RWPE2 (cell line): ENCODE results near the gene HSPA8.
"Not testable (repeated sequence)": the region's sequence is repeated elsewhere in the genome, so short reads cannot be mapped to it uniquely, and the experiment has no call there.

Source experiments
- ATAC-seq: fragments of 200-7000 bp; cut with Tn5 transposase; 3 replicates; pipeline ENCODE4 v1.9.1; 2021; ENCODE audit warnings: low read depth
- DNase-seq: peaks from one replicate; pipeline ENCODE4 v3.0.0-alpha.2; 2020; ENCODE audit warnings: low spot score
- H3K27ac ChIP-seq: fragments of 450-650 bp; 2 replicates; pipeline ENCODE4 v1.5.1; 2017; ENCODE audit warnings: mild to moderate bottlenecking; ENCODE audit not compliant: poor library complexity, severe bottlenecking
- H3K27me3 ChIP-seq: fragments of 250-450 bp; sonication (Bioruptor Pico); 2 replicates; pipeline ENCODE4 v1.5.1; 2021; ENCODE audit warnings: mild to moderate bottlenecking, moderate library complexity; ENCODE audit not compliant: insufficient read depth, poor library complexity, severe bottlenecking
- H3K36me3 ChIP-seq: fragments of 250-450 bp; sonication (Bioruptor Pico); 2 replicates; pipeline ENCODE4 v1.5.1; 2020; ENCODE audit warnings: low read depth, mild to moderate bottlenecking, moderate library complexity
- H3K4me1 ChIP-seq: fragments of 250-450 bp; sonication (Bioruptor Pico); 2 replicates; pipeline ENCODE4 v1.5.1; 2021; ENCODE audit warnings: mild to moderate bottlenecking, moderate library complexity; ENCODE audit not compliant: insufficient read depth, poor library complexity, severe bottlenecking
- H3K4me3 ChIP-seq: fragments of 250-450 bp; sonication (Bioruptor Pico); 2 replicates; pipeline ENCODE4 v1.5.1; 2021; ENCODE audit warnings: mild to moderate bottlenecking, moderate library complexity; ENCODE audit not compliant: severe bottlenecking
- H3K9me3 ChIP-seq: fragments of 250-450 bp; sonication (Bioruptor Pico); 2 replicates; pipeline ENCODE4 v1.5.1; 2021; ENCODE audit warnings: mild to moderate bottlenecking, moderate library complexity; ENCODE audit not compliant: severe bottlenecking
- TF ChIP-seq, protein P1 (sequence below): fragments of 450-650 bp; IDR thresholded peaks from one replicate; pipeline ENCODE4 v1.5.1; 2017; ENCODE audit warnings: mild to moderate bottlenecking, moderate library complexity; ENCODE audit not compliant: poor library complexity, severe bottlenecking

Gene HSPA8

DNA sequence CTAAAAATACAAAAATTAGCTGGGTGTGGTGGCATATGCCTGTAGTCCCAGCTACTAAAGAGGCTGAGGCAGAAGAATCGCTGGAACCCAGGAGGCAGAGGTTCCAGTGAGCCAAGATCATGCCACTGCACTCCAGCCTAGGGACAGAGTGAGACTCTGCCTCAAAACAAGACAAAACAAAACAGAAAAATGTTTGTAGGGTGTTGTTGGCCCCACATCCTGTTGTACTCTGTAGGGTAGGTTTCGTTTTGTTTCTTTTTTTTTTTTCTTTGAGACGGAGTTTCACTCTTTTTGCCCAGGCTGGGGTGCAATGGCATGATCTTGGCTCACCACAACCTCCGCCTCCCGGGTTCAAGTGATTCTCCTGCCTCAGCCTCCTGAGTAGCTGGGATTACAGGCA is 25.7 kb upstream of the HSPA8 start:
- not testable (repeated sequence) for H3K4me3 ChIP-seq, H3K36me3 ChIP-seq, DNase-seq, H3K27ac ChIP-seq, H3K9me3 ChIP-seq, H3K27me3 ChIP-seq, H3K4me1 ChIP-seq, ATAC-seq

DNA sequence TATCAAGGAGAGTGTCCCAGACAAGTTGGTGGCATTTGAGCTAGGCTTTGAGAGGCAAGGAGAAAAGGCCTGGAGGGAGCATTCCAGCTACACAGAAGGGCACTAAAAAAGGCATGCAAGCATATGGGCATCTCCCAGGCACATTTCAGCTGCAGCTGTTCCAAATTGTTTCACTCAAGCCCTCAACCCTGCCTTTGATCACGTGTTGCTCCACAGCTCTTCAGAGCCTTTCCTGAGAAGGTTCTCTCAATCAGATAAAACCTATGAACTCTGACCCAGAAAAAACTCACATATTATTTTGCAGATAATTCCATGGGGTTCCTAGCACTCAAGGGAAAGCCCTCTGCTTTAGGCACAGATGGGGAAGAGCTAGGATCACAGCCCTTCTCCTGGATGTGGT is 24.4 kb upstream of the HSPA8 start:
- peaks cover 13% of the 10 kb centered on the region for H3K36me3 ChIP-seq
- TF ChIP-seq, protein P1, sequence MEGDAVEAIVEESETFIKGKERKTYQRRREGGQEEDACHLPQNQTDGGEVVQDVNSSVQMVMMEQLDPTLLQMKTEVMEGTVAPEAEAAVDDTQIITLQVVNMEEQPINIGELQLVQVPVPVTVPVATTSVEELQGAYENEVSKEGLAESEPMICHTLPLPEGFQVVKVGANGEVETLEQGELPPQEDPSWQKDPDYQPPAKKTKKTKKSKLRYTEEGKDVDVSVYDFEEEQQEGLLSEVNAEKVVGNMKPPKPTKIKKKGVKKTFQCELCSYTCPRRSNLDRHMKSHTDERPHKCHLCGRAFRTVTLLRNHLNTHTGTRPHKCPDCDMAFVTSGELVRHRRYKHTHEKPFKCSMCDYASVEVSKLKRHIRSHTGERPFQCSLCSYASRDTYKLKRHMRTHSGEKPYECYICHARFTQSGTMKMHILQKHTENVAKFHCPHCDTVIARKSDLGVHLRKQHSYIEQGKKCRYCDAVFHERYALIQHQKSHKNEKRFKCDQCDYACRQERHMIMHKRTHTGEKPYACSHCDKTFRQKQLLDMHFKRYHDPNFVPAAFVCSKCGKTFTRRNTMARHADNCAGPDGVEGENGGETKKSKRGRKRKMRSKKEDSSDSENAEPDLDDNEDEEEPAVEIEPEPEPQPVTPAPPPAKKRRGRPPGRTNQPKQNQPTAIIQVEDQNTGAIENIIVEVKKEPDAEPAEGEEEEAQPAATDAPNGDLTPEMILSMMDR = no peak
- no peak for ATAC-seq
- peaks cover 4% of the 10 kb centered on the region for H3K4me1 ChIP-seq
- DNase-seq = no peak
- H3K27me3 ChIP-seq = no peaks in the 10 kb centered on the region
- no peak overlapping the region for H3K27ac ChIP-seq
- no peak overlapping the region for H3K4me3 ChIP-seq
- no peaks in the 10 kb centered on the region for H3K9me3 ChIP-seq

DNA sequence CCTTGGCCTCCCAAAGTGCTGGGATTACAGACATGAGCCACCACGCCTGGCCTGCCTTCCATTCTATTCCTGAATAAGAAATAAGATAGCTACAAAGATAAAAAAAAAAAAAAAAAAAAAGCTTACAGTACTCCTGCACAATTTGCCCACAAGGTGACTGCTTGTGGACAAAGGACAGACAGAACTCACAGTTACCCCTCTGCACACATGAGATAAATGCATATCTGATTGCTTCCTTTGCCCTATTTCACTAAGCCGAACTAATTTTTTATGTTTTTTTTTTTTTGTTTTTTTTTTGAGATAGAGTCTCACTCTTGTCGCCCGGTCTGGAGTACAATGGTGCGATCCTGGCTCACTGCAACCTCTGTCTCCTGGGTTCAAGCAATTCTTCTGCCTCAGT is 23.6 kb upstream of the HSPA8 start:
- no peaks in the 10 kb centered on the region for H3K27me3 ChIP-seq
- peaks cover 13% of the 10 kb centered on the region for H3K36me3 ChIP-seq
- H3K9me3 ChIP-seq = no peaks in the 10 kb centered on the region
- DNase-seq = no peak
- no peak overlapping the region for H3K27ac ChIP-seq
- H3K4me1 ChIP-seq = peaks cover 4% of the 10 kb centered on the region
- ATAC-seq = no peak
- TF ChIP-seq, protein P1 = no peak
- H3K4me3 ChIP-seq = no peak overlapping the region

DNA sequence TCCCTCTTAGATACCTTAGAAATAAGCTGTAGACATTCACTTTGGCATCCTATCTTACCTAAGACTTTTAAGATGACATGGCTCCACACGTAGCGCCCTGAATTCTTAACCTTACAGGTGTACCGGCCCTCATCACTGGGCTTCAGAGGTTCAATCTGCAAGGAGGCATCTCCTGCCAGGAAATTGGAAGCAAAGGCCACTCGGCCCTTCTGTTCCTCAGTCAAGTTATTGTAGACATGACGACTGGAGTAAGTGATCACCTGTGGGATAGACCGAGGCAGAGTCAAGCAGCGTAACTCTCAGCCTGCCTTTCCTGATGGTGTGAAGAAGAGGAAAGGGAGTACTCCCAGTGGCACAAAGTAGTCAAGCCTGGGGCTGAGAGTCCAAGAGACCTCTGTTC is 22.5 kb upstream of the HSPA8 start:
- Histone ChIP-seq H3K4me3 (no peak overlapping the region), H3K9me3 (no peaks in the 10 kb centered on the region), H3K4me1 (peaks cover 4% of the 10 kb centered on the region), H3K27me3 (no peaks in the 10 kb centered on the region), H3K27ac (no peak overlapping the region), H3K36me3 (peaks cover 19% of the 10 kb centered on the region)
- TF ChIP-seq, protein P1 = no peak
- no peak for ATAC-seq
- no peak for DNase-seq

DNA sequence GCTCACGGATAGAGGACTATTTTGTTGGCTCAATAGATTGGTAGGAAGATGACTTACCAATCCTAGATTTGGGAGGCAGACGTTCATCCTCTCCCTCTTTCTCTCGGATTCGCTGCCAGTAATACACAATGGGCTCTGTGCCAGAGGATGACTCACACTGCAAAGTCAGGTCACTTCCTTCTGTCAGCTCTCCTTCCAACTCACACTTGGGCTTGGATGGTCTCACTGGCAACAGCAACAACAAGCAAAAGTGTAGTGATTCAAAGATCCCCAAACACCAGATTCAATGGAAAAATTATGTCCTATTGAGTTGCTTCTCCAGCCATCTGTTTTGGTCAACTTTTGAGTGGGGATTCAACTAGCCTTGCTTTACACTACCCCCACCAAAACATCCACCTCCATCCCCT is 21.7 kb upstream of the HSPA8 start:
- DNase-seq = peak; percentile 86
- H3K36me3 ChIP-seq = peaks cover 19% of the 10 kb centered on the region
- no peak overlapping the region for H3K4me3 ChIP-seq
- H3K9me3 ChIP-seq = no peaks in the 10 kb centered on the region
- H3K27ac ChIP-seq = no peak overlapping the region
- no peaks in the 10 kb centered on the region for H3K27me3 ChIP-seq
- H3K4me1 ChIP-seq = peaks cover 4% of the 10 kb centered on the region
- TF ChIP-seq, protein P1 = no peak
- peak; percentile 91 for ATAC-seq
